HG03064 (cell line): ENCODE results near the gene TMBIM1.
"Not testable (repeated sequence)": the region's sequence is repeated elsewhere in the genome, so short reads cannot be mapped to it uniquely, and the experiment has no call there.

Experiments used
- ATAC-seq: cut with Tn5 transposase; IDR thresholded peaks from one replicate; pipeline ENCODE4 v1.9.1; 2021; ENCODE audit warnings: low read depth; ENCODE audit not compliant: unreplicated experiment

The TMBIM1 gene

DNA sequence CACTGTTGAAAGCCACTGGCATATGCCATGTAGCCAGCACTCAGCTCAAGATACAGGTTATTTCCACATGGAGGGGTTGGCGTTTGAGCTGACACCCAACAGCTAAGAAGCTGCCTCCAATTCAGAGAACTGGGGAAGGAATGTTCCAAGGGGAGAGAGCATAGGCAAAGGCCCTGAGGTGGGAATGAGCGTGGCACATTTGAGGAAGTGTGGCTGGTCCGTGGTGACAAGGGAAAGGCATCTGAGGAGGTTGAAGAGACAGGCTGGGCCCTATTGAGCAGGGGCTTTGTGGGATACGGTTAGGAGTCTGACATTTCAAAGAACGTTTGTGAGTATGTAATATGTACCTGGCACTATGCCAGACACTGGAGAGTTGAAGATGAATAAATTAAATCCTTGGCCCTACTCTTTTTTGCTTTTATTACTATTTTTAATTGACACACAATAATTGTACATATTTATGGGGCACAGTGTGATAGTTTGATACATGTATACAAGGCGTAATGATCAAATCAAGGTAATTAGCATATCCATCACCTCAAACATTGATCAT, 27.6 kb upstream of the TMBIM1 start:
- no peak for ATAC-seq

DNA sequence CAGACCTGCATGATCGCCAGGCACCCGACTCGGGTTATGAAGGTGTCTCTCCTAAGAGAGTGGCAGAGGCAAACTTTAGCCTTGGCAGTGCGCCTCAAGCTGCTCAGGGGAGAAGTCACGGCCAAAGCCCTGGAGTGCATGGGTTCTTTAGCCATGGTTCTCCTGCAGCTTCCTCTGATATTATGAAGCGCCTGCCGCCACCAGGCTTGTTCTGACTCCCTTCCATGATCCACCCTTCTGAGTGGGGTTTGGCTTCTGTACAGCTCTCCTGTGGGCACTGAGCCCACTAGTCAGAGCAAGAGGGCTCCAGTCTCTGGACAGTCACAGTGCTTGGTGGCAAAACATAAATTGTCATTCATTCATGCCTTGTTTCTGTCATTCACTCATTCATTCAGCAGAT, 25.9 kb upstream of the TMBIM1 start:
- ATAC-seq = no peak

GRCh38 chr2:218317835-218318234, 25.5 kb upstream of the TMBIM1 start:
- no peak for ATAC-seq

DNA sequence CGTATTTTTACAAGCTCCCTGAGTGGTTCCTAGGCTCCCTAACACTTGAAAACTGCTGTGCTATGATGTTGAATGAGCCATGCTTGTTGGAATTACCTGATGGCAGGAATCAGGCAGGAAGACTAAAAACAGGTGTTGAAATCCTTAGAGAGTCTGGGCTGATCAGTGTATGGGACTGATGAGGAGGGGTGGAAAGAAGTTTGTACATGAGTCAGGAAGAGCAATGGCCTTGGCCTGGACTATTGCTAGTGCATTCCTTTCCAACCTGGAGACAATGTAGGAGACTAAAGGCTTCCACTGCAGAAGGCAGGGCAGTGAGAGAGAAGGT, 25.0 kb upstream of the TMBIM1 start:
- no peak for ATAC-seq

DNA sequence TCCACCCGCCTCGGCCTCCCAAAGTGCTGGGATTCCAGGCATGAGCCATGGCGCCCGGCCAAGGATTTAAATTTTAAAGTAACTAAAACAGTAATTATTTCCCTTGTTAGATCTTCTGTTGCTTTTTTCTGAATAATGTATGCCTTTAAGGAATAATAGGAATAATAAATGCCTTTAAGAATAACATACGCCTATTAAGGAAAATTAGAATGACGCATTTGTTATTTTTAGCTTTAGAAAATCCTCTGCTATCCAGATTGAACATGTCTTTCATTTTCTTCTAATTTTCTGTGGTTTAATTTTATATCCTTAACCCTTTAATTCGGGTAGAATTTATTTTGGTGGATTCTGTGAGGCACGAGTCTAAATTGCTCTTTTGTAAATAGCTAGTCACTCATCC, 23.1 kb upstream of the TMBIM1 start:
- ATAC-seq = no peak

DNA sequence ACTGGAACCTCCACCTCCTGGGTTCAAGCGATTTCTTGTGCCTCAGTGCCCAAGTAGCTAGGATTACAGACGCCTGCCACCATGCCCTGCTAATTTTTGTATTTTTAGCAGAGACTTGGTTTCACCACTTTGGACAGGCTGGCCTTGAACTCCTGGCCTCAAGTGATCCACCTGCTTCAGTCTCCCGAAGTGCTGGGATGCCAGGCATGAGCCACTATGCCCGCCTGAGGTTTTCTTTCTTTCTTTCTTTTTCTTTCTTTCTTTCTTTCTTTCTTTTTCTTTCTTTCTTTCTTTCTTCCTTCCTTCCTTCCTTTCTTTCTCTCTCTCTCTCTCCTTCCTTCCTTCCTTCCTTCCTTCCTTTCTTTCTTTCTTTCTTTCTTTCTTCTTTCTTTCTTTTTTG, 22.5 kb upstream of the TMBIM1 start:
- not testable (repeated sequence) for ATAC-seq

- ATAC-seq = no peak
These were observed 21.1 kb upstream of the TMBIM1 start for GRCh38 chr2:218313356-218313755.

- no peak for ATAC-seq
These were observed 20.0 kb upstream of the TMBIM1 start for GRCh38 chr2:218312267-218312756.

DNA sequence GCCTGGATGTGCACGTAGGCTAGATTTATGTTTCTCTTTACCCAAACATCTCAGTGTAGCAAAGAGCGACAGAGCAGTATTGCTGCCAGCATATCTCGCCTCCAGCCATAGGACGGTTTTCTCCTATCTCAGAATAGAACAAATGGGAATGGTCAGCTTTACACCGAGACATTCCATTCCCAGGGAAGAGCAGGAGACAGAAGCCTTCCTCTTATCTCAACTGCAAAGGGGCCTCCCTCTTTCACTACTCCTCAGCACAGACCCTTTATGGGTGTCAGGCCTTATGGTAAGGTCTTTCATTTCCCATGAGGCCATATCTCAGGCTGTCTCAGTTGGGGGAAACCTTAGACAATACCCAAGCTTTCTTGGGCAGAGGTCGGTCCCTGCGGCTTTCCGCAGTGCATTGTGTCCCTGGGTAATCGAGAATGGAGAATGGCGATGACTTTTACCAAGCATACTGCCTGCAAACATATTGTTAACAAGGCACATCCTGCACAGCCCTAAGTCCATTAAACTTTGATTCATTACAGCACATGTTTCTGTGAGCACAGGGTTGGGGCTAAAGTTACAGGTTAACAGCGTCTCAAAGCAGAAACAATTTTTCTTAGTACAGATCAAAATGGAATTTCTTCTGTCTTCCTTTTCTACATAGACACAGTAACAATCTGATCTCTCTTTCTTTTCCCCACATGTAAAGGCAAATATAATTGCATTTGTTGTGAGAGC, 19.4 kb upstream of the TMBIM1 start:
- ATAC-seq = not testable (repeated sequence)

- ATAC-seq = no peak
These were observed 18.7 kb upstream of the TMBIM1 start for GRCh38 chr2:218310853-218311540.

GRCh38 chr2:218307415-218308090, 15.2 kb upstream of the TMBIM1 start:
- no peak for ATAC-seq

- no peak for ATAC-seq
These were observed 14.0 kb upstream of the TMBIM1 start for GRCh38 chr2:218306184-218306920.

DNA sequence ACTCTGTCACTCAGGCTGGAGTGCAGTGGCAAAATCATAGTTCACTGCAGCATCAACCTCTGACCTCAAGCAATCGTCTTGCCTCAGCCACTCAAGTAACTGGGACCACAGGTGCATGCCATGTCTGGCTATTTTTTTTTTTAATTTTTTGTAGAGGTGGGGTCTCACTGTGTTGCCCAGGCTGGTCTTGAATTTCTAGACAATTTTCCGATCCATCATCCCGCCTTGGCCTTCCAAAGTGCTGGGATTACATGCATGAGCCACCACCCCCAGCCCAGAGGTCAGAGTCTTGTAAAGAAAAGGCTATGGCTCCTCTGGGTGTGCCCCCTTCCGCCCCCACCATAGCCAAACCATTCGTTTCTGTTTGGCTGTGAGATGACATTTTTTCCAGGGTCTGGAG, 13.1 kb upstream of the TMBIM1 start:
- no peak for ATAC-seq

DNA sequence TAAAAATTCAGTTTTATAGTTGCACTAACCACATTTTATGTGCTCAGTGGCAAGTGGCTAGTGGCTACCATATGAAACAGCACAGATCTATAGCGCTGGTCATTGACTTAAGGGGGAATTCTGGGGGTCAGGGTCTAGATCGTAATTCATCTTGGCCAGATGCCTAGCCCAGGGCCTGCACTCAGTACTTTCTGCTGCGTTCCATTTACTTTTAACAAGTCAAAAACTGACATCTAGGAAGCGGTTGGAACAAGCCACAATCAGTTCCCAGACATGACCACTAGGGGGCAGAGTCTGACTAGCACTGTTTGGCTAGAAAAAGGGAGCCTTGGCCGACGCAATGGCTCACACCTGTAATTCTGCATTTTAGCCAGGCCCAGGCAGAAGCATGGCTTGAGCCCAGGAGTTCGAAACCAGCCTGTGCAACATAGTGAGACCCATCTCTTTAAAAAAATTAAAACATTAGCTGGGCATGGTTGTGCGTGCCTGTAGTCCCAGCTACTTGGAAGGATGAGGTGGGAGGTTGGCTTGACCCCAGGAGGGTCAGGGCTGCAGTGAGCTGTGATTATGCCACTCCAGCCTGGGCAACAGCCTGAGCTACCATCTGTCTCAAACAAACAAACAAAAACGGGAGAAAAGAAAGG, 9.0 kb upstream of the TMBIM1 start:
- ATAC-seq = peak; percentile 82

- ATAC-seq = no peak
These were observed 7.8 kb upstream of the TMBIM1 start for GRCh38 chr2:218300141-218300540.

- no peak for ATAC-seq
These were observed 6.1 kb upstream of the TMBIM1 start for GRCh38 chr2:218298314-218298875.

DNA sequence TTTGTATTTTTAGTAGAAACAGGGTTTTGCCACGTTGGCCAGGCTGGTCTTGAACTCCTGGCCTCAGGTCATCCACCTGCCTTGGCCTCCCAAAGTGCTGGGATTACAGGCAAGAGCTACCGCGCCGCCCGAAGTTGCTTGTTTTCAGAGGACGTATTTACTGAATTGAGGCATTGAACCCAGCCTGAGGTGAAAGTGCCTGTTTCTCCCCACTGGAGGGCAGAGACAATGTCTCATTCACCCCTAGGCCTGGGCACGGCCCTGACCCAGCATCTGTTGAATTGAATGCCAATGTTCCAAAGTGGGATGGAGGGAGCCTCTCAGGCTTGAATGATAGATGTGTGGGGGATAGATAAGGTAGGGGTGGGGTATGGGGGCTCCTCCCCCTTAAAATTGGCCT, 4.5 kb upstream of the TMBIM1 start:
- ATAC-seq = no peak

DNA sequence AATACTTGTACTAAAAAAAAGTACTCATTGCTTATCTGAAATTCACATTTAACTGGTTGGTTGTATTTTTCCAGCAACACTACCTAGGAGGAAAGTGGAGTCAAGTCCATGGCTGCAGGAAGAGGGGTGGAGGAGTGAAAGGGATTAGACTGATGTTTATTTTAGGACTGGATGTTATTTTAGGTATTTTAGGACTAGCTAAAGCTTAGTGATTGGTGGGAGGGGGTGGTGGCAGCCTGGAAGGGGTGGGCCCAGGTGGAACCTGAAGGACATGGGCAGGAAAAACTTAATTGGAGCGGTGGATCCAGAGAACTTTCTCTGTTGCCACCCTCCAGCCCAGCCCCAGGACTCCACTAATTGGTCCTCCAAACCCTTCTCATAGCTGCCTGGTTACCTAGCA, 3.9 kb upstream of the TMBIM1 start:
- no peak for ATAC-seq

GRCh38 chr2:218295029-218295428, 2.7 kb upstream of the TMBIM1 start:
- no peak for ATAC-seq

DNA sequence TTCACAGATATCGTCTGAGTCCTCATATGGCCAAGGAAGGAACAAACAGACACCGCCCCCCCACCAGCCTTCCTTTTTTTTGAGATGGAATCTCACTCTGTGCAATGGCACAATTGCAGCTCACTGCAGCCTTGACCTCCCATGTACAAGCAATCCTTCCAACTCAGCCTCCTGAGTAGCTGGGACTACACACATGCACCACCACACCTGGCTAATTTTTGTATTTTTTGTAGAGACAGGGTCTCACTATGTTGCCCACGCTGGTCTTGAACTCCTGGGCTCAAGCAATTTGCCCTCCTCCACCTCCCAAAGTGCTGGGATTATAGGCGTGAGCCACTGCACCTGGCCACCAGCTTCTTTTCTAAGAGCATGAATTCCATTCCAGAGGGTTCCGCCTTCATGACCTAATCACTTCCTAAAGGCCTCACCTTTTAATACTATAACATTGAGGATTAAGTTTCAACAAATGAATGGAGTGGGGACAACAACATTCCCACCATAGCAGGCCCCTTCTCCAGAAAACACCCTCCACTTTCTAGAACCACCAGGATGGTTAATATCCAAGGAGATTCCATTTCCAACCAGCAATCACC, 2.2 kb upstream of the TMBIM1 start:
- no peak for ATAC-seq
